GM21576 (cell line): Measurements from ENCODE around the gene PTGER2.

Experiments used
- ATAC-seq: cut with Tn5 transposase; IDR thresholded peaks from one replicate; pipeline ENCODE4 v1.9.1; 2021; ENCODE audit warnings: mild to moderate bottlenecking, moderate library complexity; ENCODE audit not compliant: unreplicated experiment

The PTGER2 gene

GRCh38 chr14:52365071-52365470 lies 51.0 kb downstream of the PTGER2 start:
- no peak for ATAC-seq

- ATAC-seq = no peak
These were observed 52.7 kb downstream of the PTGER2 start for GRCh38 chr14:52366796-52367315.

GRCh38 chr14:52369305-52369801 lies 55.2 kb downstream of the PTGER2 start:
- no peak for ATAC-seq

GRCh38 chr14:52370406-52370935 lies 56.4 kb downstream of the PTGER2 start:
- ATAC-seq = no peak

- no peak for ATAC-seq
These were observed 63.8 kb downstream of the PTGER2 start for GRCh38 chr14:52377940-52378339.
